ENCODE results near the gene TAMM41.
"Not testable (repeated sequence)": the region's sequence is repeated elsewhere in the genome, so short reads cannot be mapped to it uniquely, and the experiment has no call there.

DNA sequence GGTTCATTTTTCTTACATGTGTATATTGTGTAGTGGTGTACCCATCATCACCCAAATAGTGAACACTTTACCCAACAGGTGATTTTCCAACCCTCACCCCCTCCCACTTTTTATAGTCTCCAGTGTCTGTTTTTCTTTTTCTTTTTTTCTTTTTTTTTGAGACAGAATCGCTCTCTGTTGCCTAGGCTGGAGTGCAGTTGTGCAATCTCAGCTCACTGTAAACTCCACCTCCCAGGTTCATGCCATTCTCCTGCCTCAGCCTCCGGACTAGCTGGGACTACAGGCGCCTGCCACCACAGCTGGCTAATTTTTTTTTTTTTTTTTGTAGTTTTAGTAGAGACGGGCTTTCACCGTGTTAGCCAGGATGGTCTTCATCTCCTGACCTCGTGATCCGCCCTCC, 74.8 kb downstream of the TAMM41 start:
- TF ChIP-seq POLR2AphosphoS5, POLR2A (IDR thresholded peaks at IDR 0.05): not testable (repeated sequence)
- TF ChIP-seq, protein P1, sequence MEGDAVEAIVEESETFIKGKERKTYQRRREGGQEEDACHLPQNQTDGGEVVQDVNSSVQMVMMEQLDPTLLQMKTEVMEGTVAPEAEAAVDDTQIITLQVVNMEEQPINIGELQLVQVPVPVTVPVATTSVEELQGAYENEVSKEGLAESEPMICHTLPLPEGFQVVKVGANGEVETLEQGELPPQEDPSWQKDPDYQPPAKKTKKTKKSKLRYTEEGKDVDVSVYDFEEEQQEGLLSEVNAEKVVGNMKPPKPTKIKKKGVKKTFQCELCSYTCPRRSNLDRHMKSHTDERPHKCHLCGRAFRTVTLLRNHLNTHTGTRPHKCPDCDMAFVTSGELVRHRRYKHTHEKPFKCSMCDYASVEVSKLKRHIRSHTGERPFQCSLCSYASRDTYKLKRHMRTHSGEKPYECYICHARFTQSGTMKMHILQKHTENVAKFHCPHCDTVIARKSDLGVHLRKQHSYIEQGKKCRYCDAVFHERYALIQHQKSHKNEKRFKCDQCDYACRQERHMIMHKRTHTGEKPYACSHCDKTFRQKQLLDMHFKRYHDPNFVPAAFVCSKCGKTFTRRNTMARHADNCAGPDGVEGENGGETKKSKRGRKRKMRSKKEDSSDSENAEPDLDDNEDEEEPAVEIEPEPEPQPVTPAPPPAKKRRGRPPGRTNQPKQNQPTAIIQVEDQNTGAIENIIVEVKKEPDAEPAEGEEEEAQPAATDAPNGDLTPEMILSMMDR (IDR thresholded peaks at IDR 0.05): not testable (repeated sequence)

Data from breast epithelium (tissue), 3 donors.